Measurements from ENCODE around the gene SRPRB. TPM values are rescaled to one million over a fixed set of nuclear protein-coding genes. Genes with fewer than 3 reads are reported as not detected.

The SRPRB gene
- total and polyA plus RNA-seq, 3 donors from 2014 or later = 35.9 to 104 (median 42.7) TPM

GRCh38 chr3:133851266-133851906 is 45.8 kb downstream of the SRPRB start:
- H3K27me3 ChIP-seq = no peaks in the 10 kb centered on the region
- H3K27ac ChIP-seq = no peak overlapping the region
- no peaks in the 10 kb centered on the region for H3K36me3 ChIP-seq (ENCODE audit: low read depth, missing control alignments)
- H3K9me3 ChIP-seq = no peaks in the 10 kb centered on the region
- TF ChIP-seq POLR2A (IDR thresholded peaks at IDR 0.05) (no peak), CTCF (IDR thresholded peaks at IDR 0.05) (no peak)
- H3K4me3 ChIP-seq = no peak overlapping the region
- no peaks in the 10 kb centered on the region for H3K4me1 ChIP-seq
- no peak for DNase-seq
- WGBS, 2 donors = 76 to 87% methylated on average over 5 of the region's 5 CpGs
- intact Hi-C loops (cut with DNase I; ENCODE audit: low total_unique reads) = no loop called here

- H3K4me1 ChIP-seq = no peaks in the 10 kb centered on the region
- 40 to 94% methylated on average over 1 to 8 of the region's 8 CpGs for WGBS, 2 donors
These were observed 46.3 kb downstream of the SRPRB start for GRCh38 chr3:133851931-133852330.

GRCh38 chr3:133853063-133853924 is 47.7 kb downstream of the SRPRB start:
- no peaks in the 10 kb centered on the region for H3K36me3 ChIP-seq (ENCODE audit: low read depth, missing control alignments)
- 85 to 95% methylated on average over 5 of the region's 5 CpGs for WGBS, 2 donors
- no peaks in the 10 kb centered on the region for H3K4me1 ChIP-seq
- TF ChIP-seq CTCF (IDR thresholded peaks at IDR 0.05) = no peak
- TF ChIP-seq POLR2A (IDR thresholded peaks at IDR 0.05) = no peak
- intact Hi-C loops (cut with DNase I; ENCODE audit: low total_unique reads) = no loop called here
- DNase-seq = no peak
- H3K9me3 ChIP-seq = no peaks in the 10 kb centered on the region
- no peak overlapping the region for H3K27ac ChIP-seq
- no peaks in the 10 kb centered on the region for H3K27me3 ChIP-seq
- H3K4me3 ChIP-seq = no peak overlapping the region

More at GRCh38 chr3:133851931-133852330, 46.3 kb downstream of the SRPRB start:
- DNase-seq = no peak
- Histone ChIP-seq H3K4me3 (no peak overlapping the region), H3K27ac (no peak overlapping the region), H3K27me3 (no peaks in the 10 kb centered on the region), H3K36me3 (ENCODE audit: low read depth, missing control alignments) (no peaks in the 10 kb centered on the region), H3K9me3 (no peaks in the 10 kb centered on the region)
- TF ChIP-seq CTCF (IDR thresholded peaks at IDR 0.05) = no peak
- TF ChIP-seq POLR2A (IDR thresholded peaks at IDR 0.05) = no peak
- intact Hi-C loops (cut with DNase I; ENCODE audit: low total_unique reads) = no loop called here

- Histone ChIP-seq H3K9me3 (no peaks in the 10 kb centered on the region), H3K36me3 (ENCODE audit: low read depth, missing control alignments) (no peaks in the 10 kb centered on the region), H3K27me3 (no peaks in the 10 kb centered on the region), H3K4me1 (no peaks in the 10 kb centered on the region), H3K27ac (no peak overlapping the region), H3K4me3 (no peak overlapping the region)
- TF ChIP-seq POLR2A (IDR thresholded peaks at IDR 0.05) = no peak
- TF ChIP-seq CTCF (IDR thresholded peaks at IDR 0.05) = no peak
- intact Hi-C loops (cut with DNase I; ENCODE audit: low total_unique reads) = no loop called here
- no peak for DNase-seq
- WGBS, 2 donors = 72 to 78% methylated on average over 2 of the region's 2 CpGs
These were observed 48.3 kb downstream of the SRPRB start for GRCh38 chr3:133853925-133854227.

All from testis (tissue), 3 donors.